ENCODE data around the gene ADPRHL1.
"Not testable (repeated sequence)": the region's sequence is repeated elsewhere in the genome, so short reads cannot be mapped to it uniquely, and the experiment has no call there.

Gene ADPRHL1

GRCh38 chr13:113374511-113375175, 78.6 kb downstream of the ADPRHL1 start:
- TF ChIP-seq, protein P1, sequence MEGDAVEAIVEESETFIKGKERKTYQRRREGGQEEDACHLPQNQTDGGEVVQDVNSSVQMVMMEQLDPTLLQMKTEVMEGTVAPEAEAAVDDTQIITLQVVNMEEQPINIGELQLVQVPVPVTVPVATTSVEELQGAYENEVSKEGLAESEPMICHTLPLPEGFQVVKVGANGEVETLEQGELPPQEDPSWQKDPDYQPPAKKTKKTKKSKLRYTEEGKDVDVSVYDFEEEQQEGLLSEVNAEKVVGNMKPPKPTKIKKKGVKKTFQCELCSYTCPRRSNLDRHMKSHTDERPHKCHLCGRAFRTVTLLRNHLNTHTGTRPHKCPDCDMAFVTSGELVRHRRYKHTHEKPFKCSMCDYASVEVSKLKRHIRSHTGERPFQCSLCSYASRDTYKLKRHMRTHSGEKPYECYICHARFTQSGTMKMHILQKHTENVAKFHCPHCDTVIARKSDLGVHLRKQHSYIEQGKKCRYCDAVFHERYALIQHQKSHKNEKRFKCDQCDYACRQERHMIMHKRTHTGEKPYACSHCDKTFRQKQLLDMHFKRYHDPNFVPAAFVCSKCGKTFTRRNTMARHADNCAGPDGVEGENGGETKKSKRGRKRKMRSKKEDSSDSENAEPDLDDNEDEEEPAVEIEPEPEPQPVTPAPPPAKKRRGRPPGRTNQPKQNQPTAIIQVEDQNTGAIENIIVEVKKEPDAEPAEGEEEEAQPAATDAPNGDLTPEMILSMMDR (conservative IDR thresholded peaks at IDR 0.05) = no peak
- H3K27ac ChIP-seq = no peak overlapping the region

DNA sequence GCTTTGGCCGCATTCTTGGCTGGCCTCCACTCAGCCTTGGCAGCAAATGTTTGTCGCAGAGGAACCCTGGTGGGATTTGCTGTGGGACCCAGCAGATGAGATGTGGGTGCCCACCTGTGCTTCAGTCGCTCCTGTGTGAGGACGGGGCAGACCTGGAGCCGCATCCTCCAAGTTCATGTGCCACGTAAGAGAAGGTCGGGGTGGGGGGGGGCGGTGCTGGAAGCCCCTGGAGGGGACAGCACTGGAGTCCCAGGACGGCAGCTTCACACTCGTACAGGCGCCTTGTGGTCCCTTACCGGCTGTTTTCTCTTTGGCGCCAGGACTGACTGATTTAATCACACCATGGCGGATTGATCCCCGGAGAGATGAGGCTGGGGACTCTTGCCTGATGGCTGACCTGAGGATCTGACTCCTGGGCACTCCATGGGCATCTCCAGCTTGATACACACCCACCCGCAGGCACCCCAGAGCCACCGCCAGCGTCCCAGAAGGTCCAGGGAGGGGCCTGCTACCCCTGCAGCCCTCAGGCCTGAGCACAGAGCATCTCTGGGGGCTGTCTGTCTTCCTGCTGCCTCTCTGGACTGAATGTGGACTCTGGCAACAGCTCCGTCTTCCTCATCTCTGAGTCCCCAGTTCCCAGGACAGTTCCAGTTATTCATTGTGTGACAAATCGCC, 79.3 kb downstream of the ADPRHL1 start:
- TF ChIP-seq, protein P1 (conservative IDR thresholded peaks at IDR 0.05) = no peak
- H3K27ac ChIP-seq = no peak overlapping the region

DNA sequence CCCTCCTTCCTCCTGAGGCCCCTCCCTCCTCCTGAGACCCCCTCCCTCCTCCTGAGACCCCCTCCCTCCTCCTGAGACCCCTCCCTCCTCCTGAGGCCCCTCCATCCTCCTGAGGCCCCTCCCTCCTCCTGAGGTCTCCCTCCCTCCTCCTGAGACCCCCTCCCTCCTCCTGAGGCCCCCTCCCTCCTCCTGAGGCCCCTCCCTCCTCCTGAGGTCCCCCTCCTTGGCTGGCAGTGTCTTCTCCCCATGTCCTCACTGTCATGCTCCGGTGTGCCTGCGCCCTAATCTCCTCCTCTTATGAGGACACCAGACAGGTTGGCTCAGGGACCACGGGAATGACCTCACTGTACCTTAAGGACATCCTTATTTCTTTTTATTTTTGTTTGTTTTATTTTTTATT, 81.6 kb downstream of the ADPRHL1 start:
- not testable (repeated sequence) for H3K27ac ChIP-seq

- H3K27ac ChIP-seq = no peak overlapping the region
- TF ChIP-seq, protein P1 (conservative IDR thresholded peaks at IDR 0.05) = no peak
Measured at GRCh38 chr13:113371061-113371460, 82.2 kb downstream of the ADPRHL1 start.

DNA sequence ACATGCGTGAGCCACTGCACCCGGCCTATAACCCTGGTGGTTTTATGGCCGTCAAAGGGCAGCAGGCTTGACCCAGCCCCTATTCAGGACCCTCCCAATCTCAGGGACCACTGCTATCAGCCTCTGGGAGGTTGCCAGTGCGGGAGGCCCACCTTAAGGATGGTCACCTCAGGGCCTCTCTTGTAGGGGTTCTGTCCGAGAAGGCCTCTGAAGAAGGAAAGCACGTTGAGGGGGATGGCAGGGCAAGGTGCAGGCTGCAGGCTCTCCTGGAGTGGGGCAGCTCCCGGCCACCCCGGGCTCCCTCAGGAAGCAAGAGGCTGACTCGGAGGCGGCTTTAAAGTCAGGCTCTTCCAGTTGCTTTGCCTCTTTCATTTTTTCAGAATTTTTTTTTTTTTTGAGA, 83.4 kb downstream of the ADPRHL1 start:
- H3K27ac ChIP-seq = no peak overlapping the region
- TF ChIP-seq, protein P1 (conservative IDR thresholded peaks at IDR 0.05) = no peak

DNA sequence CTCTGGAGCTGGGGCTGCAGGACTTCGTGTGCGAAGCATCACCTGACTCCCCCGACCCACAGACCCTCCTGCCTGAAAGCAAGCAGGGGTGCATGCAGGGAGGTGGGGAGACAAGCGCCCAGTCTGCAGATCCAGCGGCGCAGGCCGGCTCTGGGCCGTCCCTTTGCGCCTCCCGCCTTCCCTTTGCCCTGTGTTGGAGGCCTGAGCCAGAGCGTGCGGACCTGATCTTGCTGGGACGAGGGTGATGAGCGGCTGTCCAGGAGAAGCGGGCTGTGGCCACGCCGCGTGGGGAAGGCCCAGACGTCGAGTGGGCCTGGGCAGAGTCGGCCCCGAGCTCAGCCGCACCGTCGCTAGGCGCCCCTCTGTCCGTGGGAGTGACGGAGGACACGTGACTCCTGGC, 84.1 kb downstream of the ADPRHL1 start:
- no peak overlapping the region for H3K27ac ChIP-seq
- TF ChIP-seq, protein P1 (conservative IDR thresholded peaks at IDR 0.05) = no peak

GRCh38 chr13:113368353-113368752, 84.9 kb downstream of the ADPRHL1 start:
- H3K27ac ChIP-seq = not testable (repeated sequence)

DNA sequence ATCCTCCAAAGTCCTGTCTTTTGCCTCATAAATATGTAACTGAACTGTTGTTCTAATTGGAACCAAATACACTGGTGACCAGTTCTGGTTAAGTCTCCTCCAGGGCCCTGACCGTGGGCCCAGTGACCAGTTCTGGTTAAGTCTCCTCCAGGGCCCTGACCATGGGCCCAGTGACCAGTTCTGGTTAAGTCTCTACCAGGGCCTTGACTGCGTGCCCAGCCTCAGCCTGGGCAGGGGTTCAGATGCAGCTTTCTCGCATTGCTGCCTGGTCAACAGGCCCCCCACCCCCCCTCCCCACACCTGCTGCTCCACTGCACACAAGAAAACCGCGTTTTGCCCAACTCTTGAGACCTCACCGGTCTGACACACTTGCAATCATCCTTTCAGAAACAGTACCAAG, 85.5 kb downstream of the ADPRHL1 start:
- TF ChIP-seq, protein P1 (conservative IDR thresholded peaks at IDR 0.05) = no peak
- H3K27ac ChIP-seq = no peak overlapping the region
